Activated T-cell treated with anti-CD3 and anti-CD28 coated beads, Interleukin-2, amount 50 U/mL, for 1 hour (primary cell): Measurements from ENCODE around the gene PRDX3.
"Not testable (repeated sequence)": the region's sequence is repeated elsewhere in the genome, so short reads cannot be mapped to it uniquely, and the experiment has no call there.

ENCODE experiments used
- DNase-seq: peaks from one replicate; pipeline ENCODE4 v3.0.0-alpha.2; 2020

Gene PRDX3

DNA sequence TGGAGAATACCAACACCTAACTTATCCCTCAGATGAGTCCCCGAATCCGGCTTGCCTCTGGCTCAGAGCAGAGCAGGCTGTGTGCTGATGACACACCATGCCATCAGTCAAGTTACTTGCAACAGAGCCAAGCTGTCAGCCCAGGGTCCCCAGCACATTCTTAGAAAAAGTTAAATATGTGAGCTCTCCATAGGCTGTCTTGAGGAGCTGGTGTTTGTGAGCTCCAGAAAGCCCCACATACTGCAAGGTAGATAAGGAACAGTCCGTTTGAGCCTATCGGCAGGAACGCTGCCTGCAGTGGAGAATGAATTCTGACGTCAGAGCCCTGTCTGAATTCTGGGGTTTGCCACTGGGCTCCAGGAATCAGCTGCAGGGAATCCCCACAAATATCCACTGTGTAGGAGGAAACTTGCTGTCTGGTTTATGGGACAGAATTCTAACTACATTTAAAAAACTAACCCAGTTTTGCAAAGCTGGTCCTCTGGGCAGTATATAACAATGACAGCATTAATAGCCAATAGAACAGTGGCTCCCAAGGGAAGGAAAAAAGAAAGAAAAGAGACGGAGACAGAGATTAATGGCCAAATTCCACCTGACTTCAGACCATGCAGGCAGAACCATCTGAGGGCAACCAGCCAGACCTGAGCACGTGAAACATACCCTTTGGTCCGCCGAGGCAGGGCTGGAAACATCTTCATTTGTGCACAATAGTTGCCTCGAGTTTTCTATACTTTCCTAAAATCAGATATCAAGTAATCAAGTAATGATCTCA is 16.7 kb downstream of the PRDX3 start:
- DNase-seq = no peak

DNA sequence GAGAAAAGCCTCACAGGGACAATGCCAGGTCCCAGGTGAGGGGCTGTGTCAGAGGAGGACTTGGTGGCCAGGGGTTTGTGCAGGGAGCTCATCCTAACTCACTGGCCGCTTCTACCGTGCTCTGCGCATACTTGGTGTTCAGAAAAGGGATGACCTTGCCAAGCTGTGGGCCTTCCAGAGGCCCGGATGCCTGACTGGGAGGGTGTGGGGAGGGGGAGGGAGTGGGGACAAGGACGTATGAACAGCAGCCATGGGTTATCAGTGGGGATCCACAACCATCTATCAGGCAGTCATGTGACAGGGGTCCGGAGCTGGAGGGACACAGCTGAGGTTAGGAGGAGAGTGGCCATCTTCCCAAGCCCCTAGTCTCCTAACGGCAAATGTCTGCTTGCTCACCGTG is 19.3 kb downstream of the PRDX3 start:
- no peak for DNase-seq

DNA sequence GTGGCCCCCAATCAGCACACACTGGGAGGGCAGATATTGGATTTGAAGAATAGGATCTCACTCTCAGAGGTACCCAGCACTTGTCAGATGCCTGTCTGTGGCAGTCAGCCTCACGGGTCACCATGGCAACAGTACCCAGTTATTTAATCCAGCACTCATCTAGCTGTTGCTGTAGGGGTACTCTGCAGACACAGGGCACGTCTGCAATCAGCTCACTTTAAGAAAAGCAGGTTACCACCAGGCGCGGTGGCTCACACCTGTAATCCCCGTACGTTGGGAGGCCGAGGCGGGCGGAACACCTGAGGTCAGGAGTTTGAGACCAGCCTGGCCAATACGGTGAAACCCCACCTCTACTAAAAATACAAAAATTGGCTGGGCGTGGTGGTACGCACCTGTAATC is 25.0 kb downstream of the PRDX3 start:
- no peak for DNase-seq

- DNase-seq = no peak
Measured at GRCh38 chr10:119153041-119153440, 25.6 kb downstream of the PRDX3 start.

- not testable (repeated sequence) for DNase-seq
Measured at GRCh38 chr10:119151601-119152000, 27.0 kb downstream of the PRDX3 start.

DNA sequence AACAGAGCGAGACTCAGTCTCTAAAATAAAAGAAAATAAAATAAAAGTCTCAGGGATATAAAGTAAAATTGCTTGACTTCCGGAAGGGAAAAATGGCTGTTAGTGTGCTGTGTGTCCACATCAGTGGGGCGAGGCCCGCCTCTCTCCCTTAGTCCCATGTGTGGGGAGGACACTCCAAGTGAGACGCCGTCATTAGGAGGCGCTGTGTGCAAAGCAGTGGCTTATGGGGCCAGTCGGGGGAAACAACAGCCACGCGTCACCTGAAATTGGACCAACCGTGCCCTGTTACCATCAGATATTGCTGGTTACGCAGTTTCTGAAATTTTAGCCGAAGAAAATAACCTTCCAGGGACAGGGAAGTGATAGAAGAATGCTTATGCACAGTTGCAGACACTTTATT is 28.9 kb downstream of the PRDX3 start:
- DNase-seq = no peak

DNA sequence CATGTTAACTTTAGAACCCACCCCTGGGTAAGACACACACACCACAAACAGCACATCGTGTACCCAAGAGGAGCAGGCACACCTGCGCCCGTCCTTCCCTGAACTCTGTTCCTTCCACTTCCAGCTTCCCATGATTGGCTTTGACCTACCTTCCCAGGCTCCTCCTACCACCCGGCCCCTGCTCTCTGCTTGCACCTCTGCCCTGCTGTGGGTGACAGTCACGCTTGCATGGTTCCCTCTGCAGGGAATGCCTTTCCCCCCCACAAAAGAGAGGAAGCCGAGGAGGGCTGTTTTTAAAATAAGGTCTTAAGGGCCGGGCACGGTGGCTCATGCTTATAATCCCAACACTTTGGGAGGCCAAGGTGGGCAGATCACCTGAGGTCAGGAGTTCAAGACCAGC is 29.5 kb downstream of the PRDX3 start:
- no peak for DNase-seq

GRCh38 chr10:119143657-119144056 is 35.0 kb downstream of the PRDX3 start:
- DNase-seq = no peak

DNA sequence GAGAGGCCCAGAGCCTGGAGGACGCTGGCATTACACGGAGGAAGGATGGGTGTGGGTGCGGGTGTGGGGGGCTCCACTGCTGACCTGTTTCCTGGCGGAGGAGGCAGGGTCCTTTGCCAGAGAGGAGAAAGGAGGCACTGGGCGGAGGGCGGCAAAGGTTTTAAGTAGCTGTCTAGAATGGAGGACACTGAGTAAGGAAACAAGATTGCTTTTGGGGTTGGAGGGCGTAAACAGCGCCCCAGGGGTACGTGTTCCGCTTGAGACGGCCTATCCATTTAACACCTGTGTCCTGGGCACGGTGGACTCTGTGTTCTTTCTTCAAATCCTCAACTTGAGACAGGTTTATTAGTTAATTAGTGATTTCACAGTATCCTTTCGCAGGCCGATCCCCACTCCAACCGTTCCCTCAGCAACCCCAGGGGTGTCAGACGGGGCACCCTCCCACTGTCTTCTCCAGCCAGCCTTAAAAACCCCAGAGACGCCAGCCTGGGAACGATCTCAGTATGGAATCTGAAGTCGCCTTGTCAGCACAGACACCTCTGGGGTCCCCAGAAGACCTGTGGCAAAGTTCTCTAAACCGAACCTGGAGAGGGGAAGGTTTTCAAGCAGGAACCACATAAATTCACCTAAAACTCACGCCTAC is 37.9 kb downstream of the PRDX3 start:
- no peak for DNase-seq

- DNase-seq = peak; percentile 64
Measured at GRCh38 chr10:119139464-119140067, 39.0 kb downstream of the PRDX3 start.

- DNase-seq = no peak
Measured at GRCh38 chr10:119138346-119139306, 40.0 kb downstream of the PRDX3 start.

GRCh38 chr10:119137878-119138277 is 40.7 kb downstream of the PRDX3 start:
- not testable (repeated sequence) for DNase-seq

DNA sequence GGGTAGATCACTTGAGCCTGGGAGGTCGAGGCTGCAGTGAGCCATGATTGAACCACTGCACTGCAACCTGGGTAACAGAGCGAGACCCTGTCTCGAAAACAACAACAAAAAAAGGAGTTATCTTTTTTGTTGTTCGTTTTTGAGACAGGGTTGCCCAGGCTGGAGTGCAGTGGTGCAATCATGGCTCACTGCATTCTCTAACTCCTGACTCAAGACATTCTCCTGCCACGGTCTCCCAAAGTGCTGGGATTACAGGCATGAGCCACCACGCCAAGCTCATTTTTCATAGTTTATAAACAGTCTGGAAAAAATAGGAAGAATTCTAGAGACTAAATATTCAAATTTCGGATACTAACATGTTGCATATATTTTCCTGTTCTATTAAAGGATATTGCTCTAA is 42.5 kb downstream of the PRDX3 start:
- no peak for DNase-seq

- DNase-seq = no peak
Measured at GRCh38 chr10:119135513-119135881, 43.1 kb downstream of the PRDX3 start.

DNA sequence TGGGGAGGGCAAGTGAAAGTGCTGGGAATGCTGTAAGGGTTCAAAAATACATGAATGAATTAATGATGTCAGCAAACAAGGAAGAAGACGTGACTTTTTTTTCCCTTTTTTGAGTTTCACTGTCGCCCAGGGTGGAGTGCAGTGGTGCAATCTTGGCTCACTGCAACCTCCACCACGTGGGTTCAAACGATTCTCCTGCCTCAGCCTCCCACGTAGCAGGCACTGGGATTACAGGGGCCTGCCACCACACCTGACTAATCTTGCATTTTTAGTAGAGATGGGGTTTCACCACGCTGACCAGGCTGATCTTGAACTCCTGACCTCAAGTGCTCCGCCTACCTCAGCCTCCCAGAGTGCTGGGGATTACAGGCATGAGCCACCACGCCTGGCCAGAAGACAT is 44.7 kb downstream of the PRDX3 start:
- DNase-seq = no peak

- DNase-seq = no peak
Measured at GRCh38 chr10:119132521-119133345, 45.9 kb downstream of the PRDX3 start.

DNA sequence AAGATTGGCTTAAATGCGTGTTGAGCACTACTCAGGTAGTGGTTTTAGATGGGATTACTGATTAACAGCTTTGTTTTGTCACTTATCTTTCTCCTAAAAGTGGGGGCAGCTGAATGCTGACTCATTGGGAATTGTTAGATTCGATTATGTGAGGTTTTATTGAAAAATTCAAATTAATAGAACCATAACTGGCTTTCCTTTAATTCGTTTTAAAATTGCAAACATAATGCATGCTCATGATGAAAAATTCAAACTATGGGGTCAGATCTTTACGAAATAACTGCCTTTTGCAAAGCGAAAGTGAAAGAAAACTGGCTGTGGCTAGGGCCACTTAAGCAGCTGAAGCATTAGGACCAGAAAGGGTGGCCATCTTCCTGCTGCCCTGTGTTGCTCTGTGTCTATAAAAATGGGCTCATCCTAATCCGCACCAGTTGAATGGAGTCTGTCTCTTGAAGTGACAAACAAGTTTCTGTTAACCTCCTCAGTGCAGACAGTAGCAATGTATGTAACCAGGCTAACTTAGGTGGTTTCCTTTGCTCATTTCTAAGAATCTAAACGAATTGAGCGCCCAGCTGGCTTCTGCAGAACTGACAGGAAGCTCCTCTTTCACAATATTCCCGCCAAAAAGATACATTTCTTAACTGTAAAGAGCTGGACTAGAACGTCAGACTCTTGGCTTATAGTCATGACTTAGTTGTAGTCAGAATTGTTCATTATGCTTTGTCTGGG is 46.9 kb downstream of the PRDX3 start:
- peak; percentile 29 for DNase-seq

- no peak for DNase-seq
Measured at GRCh38 chr10:119129721-119130120, 48.9 kb downstream of the PRDX3 start.

DNA sequence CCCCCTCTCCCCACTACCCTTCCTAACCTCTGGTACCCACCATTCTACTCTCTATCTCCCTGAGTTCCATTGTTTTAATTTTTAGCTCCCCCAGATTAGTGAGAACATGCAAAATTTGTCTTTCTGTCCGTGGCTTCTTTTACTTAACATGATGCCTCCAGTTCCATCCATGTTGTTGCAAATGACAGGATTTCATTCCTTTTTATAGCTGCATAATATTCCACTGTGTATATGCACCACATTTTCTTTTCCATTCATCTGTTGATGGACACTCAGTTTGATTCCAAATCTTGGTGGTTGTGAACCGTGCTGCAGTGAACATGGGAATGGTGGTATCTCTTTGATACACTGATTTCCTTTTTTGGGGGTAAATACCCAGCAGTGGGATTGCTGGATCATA is 52.7 kb downstream of the PRDX3 start:
- DNase-seq = no peak

DNA sequence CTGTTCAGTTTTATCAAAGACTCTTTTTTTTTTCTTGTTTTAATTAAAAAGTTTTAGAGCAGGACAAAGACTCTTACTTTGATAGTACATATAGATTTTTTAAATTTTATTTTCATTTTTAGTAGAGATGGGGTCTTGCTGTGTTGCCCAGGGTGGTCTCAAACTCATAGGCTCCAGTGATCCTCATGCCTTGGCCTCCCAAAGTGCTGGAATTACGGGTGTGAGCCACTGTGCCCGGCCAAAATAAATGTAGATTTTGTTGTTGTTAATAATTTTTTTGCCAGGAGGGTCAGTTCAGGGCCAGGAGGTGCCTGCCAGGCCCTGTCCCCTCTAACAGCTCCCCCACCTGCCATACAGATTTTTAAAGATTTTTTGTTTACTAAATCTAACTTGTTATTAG is 57.7 kb downstream of the PRDX3 start:
- no peak for DNase-seq

DNA sequence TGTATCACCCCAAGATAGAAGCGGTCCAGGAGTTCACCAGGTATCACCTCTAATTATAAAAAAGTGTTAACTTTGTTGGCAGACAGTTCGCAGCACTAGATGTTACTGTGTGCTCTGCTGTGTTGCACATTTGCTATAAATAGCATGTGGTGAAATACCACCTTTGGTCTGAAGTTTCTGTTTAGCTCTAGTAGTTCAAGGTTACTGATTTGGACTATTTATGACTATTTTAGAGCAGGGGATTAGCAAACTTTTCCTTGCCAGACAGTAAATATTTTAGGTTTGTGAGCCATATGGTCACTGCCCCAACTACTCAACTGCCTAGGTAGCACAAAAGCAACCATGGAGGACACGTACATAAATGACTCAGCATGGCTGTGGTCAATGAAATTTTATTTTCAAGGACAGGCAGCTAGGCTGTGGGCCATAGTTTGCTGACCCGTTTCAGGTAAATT is 58.2 kb downstream of the PRDX3 start:
- no peak for DNase-seq
